Measurements from ENCODE around the gene DIAPH2. TPM values are rescaled to one million over a fixed set of nuclear protein-coding genes. Genes with fewer than 3 reads are reported as not detected.
"Not testable (repeated sequence)": the region's sequence is repeated elsewhere in the genome, so short reads cannot be mapped to it uniquely, and the experiment has no call there.

The DIAPH2 gene
- total RNA-seq, 1 donor from 2014 or later = 9.4 TPM

- DNase-seq (ENCODE audit: low spot score) (no peak), ATAC-seq (no peak)
Measured at GRCh38 chrX:96807318-96807717, 122.7 kb downstream of the DIAPH2 start.

- ATAC-seq (peak; percentile 65), DNase-seq (ENCODE audit: low spot score) (no peak)
Measured at GRCh38 chrX:96820935-96821334, 136.3 kb downstream of the DIAPH2 start.

- DNase-seq (ENCODE audit: low spot score) (no peak), ATAC-seq (no peak)
Measured at GRCh38 chrX:96824166-96824565, 139.5 kb downstream of the DIAPH2 start.

GRCh38 chrX:96833333-96833732 lies 148.7 kb downstream of the DIAPH2 start:
- DNase-seq (ENCODE audit: low spot score) (no peak), ATAC-seq (no peak)

GRCh38 chrX:96834137-96834536 lies 149.5 kb downstream of the DIAPH2 start:
- DNase-seq (ENCODE audit: low spot score) (no peak), ATAC-seq (no peak)

- ATAC-seq = no peak
- DNase-seq (ENCODE audit: low spot score) = no peak
Measured at GRCh38 chrX:96835660-96836289, 151.1 kb downstream of the DIAPH2 start.

GRCh38 chrX:96837808-96838207 lies 153.2 kb downstream of the DIAPH2 start:
- DNase-seq (ENCODE audit: low spot score) (no peak), ATAC-seq (no peak)

- DNase-seq (ENCODE audit: low spot score) (no peak), ATAC-seq (no peak)
Measured at GRCh38 chrX:96838537-96838936, 153.9 kb downstream of the DIAPH2 start.

- ATAC-seq (no peak), DNase-seq (ENCODE audit: low spot score) (no peak)
Measured at GRCh38 chrX:96841325-96841724, 156.7 kb downstream of the DIAPH2 start.

- ATAC-seq; DNase-seq (ENCODE audit: low spot score): not testable (repeated sequence)
Measured at GRCh38 chrX:96841866-96842265, 157.2 kb downstream of the DIAPH2 start.

- no peak for ATAC-seq
- no peak for DNase-seq (ENCODE audit: low spot score)
Measured at GRCh38 chrX:96843566-96843965, 158.9 kb downstream of the DIAPH2 start.

- DNase-seq (ENCODE audit: low spot score) = no peak
- ATAC-seq = no peak
Measured at GRCh38 chrX:96846841-96847240, 162.2 kb downstream of the DIAPH2 start.

GRCh38 chrX:96859422-96859821 lies 174.8 kb downstream of the DIAPH2 start:
- not testable (repeated sequence) for DNase-seq (ENCODE audit: low spot score); ATAC-seq

GRCh38 chrX:96861218-96861617 lies 176.6 kb downstream of the DIAPH2 start:
- ATAC-seq (no peak), DNase-seq (ENCODE audit: low spot score) (no peak)

- no peak for DNase-seq (ENCODE audit: low spot score)
- ATAC-seq = no peak
Measured at GRCh38 chrX:96861661-96862060, 177.0 kb downstream of the DIAPH2 start.

GRCh38 chrX:96883608-96884007 lies 199.0 kb downstream of the DIAPH2 start, which contains the start of gene RPA4:
Gene RPA4, plus strand, starts transcription at chrX:96883908. Its CDS starts 403 bp downstream, at chrX:96884311.
- ATAC-seq = no peak
- no peak for DNase-seq (ENCODE audit: low spot score)

- DNase-seq (ENCODE audit: low spot score) (no peak), ATAC-seq (no peak)
Measured at GRCh38 chrX:96884027-96884426, 199.4 kb downstream of the DIAPH2 start.

- ATAC-seq = no peak
- no peak for DNase-seq (ENCODE audit: low spot score)
Measured at GRCh38 chrX:96889726-96890125, 205.1 kb downstream of the DIAPH2 start.

GRCh38 chrX:96906741-96907140 lies 222.1 kb downstream of the DIAPH2 start:
- ATAC-seq = no peak
- DNase-seq (ENCODE audit: low spot score) = no peak

- ATAC-seq (no peak), DNase-seq (ENCODE audit: low spot score) (no peak)
Measured at GRCh38 chrX:96907516-96908272, 223.1 kb downstream of the DIAPH2 start.

GRCh38 chrX:96909291-96909690 lies 224.6 kb downstream of the DIAPH2 start:
- no peak for DNase-seq (ENCODE audit: low spot score)
- no peak for ATAC-seq

GRCh38 chrX:96918864-96919263 lies 234.2 kb downstream of the DIAPH2 start:
- DNase-seq (ENCODE audit: low spot score) (no peak), ATAC-seq (no peak)

All from left lobe of liver (tissue), 2 donors.